K562 (cell line): ENCODE data around the gene STAM2. TPM values are rescaled to one million over a fixed set of nuclear protein-coding genes. Genes with fewer than 3 reads are reported as not detected.

Source experiments
- BCOR ChIP-seq: fragments of 450-650 bp; IDR thresholded peaks from 2 replicates; pipeline ENCODE4 v1.6.1; 2016
- CC2D1A ChIP-seq: fragments of 450-650 bp; IDR thresholded peaks from 2 replicates; pipeline ENCODE4 v1.6.1; 2017; ENCODE audit warnings: mild to moderate bottlenecking
- CREBBP ChIP-seq: IDR thresholded peaks from one replicate; pipeline ENCODE4 v1.6.1; 2012; ENCODE audit warnings: low read depth, mild to moderate bottlenecking, control low read depth, inconsistent platforms, low read length
- FOXA3 ChIP-seq, 2 experiments: fragments of 450-650 bp in 1 of 2; sonication (generic) in 1 of 2; formaldehyde crosslinking; IDR thresholded peaks in 1 of 2; conservative IDR thresholded peaks in 1 of 2; 2 replicates each; pipeline versions ENCODE4 v1.4.0 to v1.8.0; 2020 to 2022; ENCODE audit warnings: mild to moderate bottlenecking in 2 of 2, missing genetic modification reagents in 1 of 2
- GABPA ChIP-seq: fragments of 200-800 bp; sonication (Bioruptor generic); conservative IDR thresholded peaks from 2 replicates; pipeline ENCODE4 v1.6.1; 2016; ENCODE audit warnings: low read depth, missing genetic modification characterization, missing compliant biosample characterization
- GABPB2 ChIP-seq: fragments of 250-450 bp; sonication (Bioruptor Pico); conservative IDR thresholded peaks from 2 replicates; pipeline ENCODE4 v1.5.1; 2021; ENCODE audit warnings: mild to moderate bottlenecking
- HDAC8 ChIP-seq: fragments of 450-650 bp; IDR thresholded peaks from 2 replicates; pipeline ENCODE4 v1.6.1; 2016; ENCODE audit warnings: mild to moderate bottlenecking, missing genetic modification characterization, moderate library complexity, missing compliant biosample characterization
- KLF6 ChIP-seq: fragments of 250-450 bp; sonication (Bioruptor Pico); IDR thresholded peaks from 2 replicates; pipeline ENCODE4 v1.4.0; 2020; ENCODE audit warnings: mild to moderate bottlenecking, moderate library complexity, borderline replicate concordance
- MAZ ChIP-seq, 2 experiments: fragments of 450-650 bp in 1 of 2; sonication (generic) in 1 of 2; formaldehyde crosslinking; IDR thresholded peaks in 1 of 2; conservative IDR thresholded peaks in 1 of 2; 2 replicates each; pipeline versions ENCODE4 v1.4.0 to v1.5.0; 2020; ENCODE audit warnings: mild to moderate bottlenecking in 1 of 2, missing genetic modification reagents in 1 of 2
- MBD1 ChIP-seq: fragments of 250-450 bp; sonication (Bioruptor Pico); IDR thresholded peaks from 2 replicates; pipeline ENCODE4 v1.8.0; 2022; ENCODE audit warnings: inconsistent platforms
- MIER1 ChIP-seq: fragments of 450-650 bp; IDR thresholded peaks from 2 replicates; pipeline ENCODE4 v1.6.1; 2016; ENCODE audit warnings: antibody characterized with exemption, mild to moderate bottlenecking, low read depth
- NFRKB ChIP-seq: fragments of 450-650 bp; IDR thresholded peaks from 2 replicates; pipeline ENCODE4 v1.6.1; 2016; ENCODE audit warnings: low read depth
- TRIM28 ChIP-seq: fragments of 450-650 bp; IDR thresholded peaks from 2 replicates; pipeline ENCODE4 v1.6.1; 2017
- ZC3H8 ChIP-seq: fragments of 450-650 bp; IDR thresholded peaks from 2 replicates; pipeline ENCODE4 v1.6.1; 2017
- ZNF24 ChIP-seq: fragments of 450-650 bp; IDR thresholded peaks from 2 replicates; pipeline ENCODE4 v1.6.1; 2016
- ZNF274 ChIP-seq: IDR thresholded peaks from 2 replicates; pipeline ENCODE4 v1.6.1; 2011; ENCODE audit warnings: low read depth, mild to moderate bottlenecking, low read length, moderate library complexity, borderline replicate concordance
- ZNF609 ChIP-seq: sonication (generic); formaldehyde crosslinking; IDR thresholded peaks from 2 replicates; pipeline ENCODE4 v1.8.1; 2023; ENCODE audit warnings: missing genetic modification reagents, mild to moderate bottlenecking, borderline replicate concordance
- polyA plus RNA-seq, 8 experiments: library from polyadenylated mRNA; depleted of rRNA in 4 of 8; stranded (reverse) in 5 of 8; unstranded in 3 of 8; fragments of >200 nt; fragmentation: Nextera tagmentation in 2 of 8; fragmentation: Illumina TruSeq in 1 of 8; extraction: Ambion mirVana in 2 of 8; extraction: Trizol in 1 of 8; gene quantifications; 2 replicates each; pipeline versions ENCODE4 v1.2.1 to v1.2.3, GENCODE V29; 2011 to 2014; ENCODE audit warnings: inconsistent platforms in 1 of 8, missing spikeins in 1 of 8
- total RNA-seq, 7 experiments: library from RNA; depleted of rRNA in 6 of 7; stranded (reverse); fragments of >200 nt in 6 of 7; fragmentation: Illumina TruSeq in 2 of 7; extraction: Trizol in 2 of 7; gene quantifications; 2 replicates each; pipeline versions ENCODE4 v1.2.1 to v1.2.3, GENCODE V29; 2011 to 2021; ENCODE audit warnings: low replicate concordance in 1 of 7
- TF ChIP-seq, protein P1 (sequence below): sonication (generic); formaldehyde crosslinking; IDR thresholded peaks from 2 replicates; pipeline ENCODE4 v1.8.0; 2022; ENCODE audit warnings: mild to moderate bottlenecking, missing genetic modification reagents
- TF ChIP-seq, protein P2 (sequence below), 2 experiments: fragments of 450-650 bp; IDR thresholded peaks; 2 replicates each; pipeline ENCODE4 v1.6.1; 2016

STAM2 gene
- total and polyA plus RNA-seq, 9 of the 15 experiments (the other 6 are each of a cell fraction or from before 2014, with no cell fraction given), result 4.5 to 13.9 (median 8.7) TPM

GRCh38 chr2:152176113-152176714 is 651 bp upstream of the STAM2 start (continued):
- TF ChIP-seq ZC3H8 (no peak), GABPA (tag) (peak; percentile 78), MBD1 (peak; percentile 100), ZNF24 (0 out of 2 replicates have a peak, but pooled peaks have one; percentile 6), FOXA3 (CRISPR knock-in tag; conservative IDR thresholded peaks at IDR 0.05 in 1 of 2, IDR thresholded peaks at IDR 0.05 in 1 of 2) (0 out of 4 replicates have a peak, but pooled peaks of 1 of the 2 experiments have one; percentile 6), HDAC8 (tag) (0 out of 2 replicates have a peak, but pooled peaks have one; percentile 55), TRIM28 (0 out of 2 replicates have a peak, but pooled peaks have one; percentile 18), GABPB2 (CRISPR knock-in tag) (no peak), MAZ (CRISPR knock-in tag; conservative IDR thresholded peaks at IDR 0.05 in 1 of 2, IDR thresholded peaks at IDR 0.05 in 1 of 2) (no peak), KLF6 (CRISPR knock-in tag) (no peak), MIER1 (no peak), BCOR (no peak), ZNF274 (no peak), CC2D1A (0 out of 2 replicates have a peak, but pooled peaks have one; percentile 95), CREBBP (no peak), ZNF609 (CRISPR knock-in tag) (no peak), NFRKB (peak; percentile 2; the same call in 1 of the 2 replicates)
- TF ChIP-seq, protein P1, sequence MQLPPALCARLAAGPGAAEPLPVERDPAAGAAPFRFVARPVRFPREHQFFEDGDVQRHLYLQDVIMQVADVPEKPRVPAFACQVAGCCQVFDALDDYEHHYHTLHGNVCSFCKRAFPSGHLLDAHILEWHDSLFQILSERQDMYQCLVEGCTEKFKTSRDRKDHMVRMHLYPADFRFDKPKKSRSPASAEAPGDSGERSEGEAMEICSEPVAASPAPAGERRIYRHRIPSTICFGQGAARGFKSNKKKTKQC (CRISPR knock-in tag), result 0 out of 2 replicates have a peak, but pooled peaks have one; percentile 9
- TF ChIP-seq, protein P2, sequence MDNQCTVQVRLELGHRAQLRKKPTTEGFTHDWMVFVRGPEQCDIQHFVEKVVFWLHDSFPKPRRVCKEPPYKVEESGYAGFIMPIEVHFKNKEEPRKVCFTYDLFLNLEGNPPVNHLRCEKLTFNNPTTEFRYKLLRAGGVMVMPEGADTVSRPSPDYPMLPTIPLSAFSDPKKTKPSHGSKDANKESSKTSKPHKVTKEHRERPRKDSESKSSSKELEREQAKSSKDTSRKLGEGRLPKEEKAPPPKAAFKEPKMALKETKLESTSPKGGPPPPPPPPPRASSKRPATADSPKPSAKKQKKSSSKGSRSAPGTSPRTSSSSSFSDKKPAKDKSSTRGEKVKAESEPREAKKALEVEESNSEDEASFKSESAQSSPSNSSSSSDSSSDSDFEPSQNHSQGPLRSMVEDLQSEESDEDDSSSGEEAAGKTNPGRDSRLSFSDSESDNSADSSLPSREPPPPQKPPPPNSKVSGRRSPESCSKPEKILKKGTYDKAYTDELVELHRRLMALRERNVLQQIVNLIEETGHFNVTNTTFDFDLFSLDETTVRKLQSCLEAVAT (IDR thresholded peaks at IDR 0.05), result peak; percentile 23 to 97; a peak in 2 of 4 replicates
